Brain microvascular endothelial cell (primary cell): Measurements from ENCODE around the gene THAP8.

Experiments used
- DNase-seq: peaks from one replicate; pipeline ENCODE4 v3.0.0-alpha.2; 2020
- H3K27ac ChIP-seq: fragments of 250-450 bp; sonication (Bioruptor Pico); 2 replicates; pipeline ENCODE4 v1.5.1; 2020; ENCODE audit warnings: mild to moderate bottlenecking, moderate library complexity
- H3K27me3 ChIP-seq: fragments of 250-450 bp; sonication (Bioruptor Pico); replicated peaks from 2 replicates; pipeline ENCODE4 v1.5.1; 2020; ENCODE audit warnings: mild to moderate bottlenecking
- H3K36me3 ChIP-seq: fragments of 250-450 bp; sonication (Bioruptor Pico); replicated peaks from 2 replicates; pipeline ENCODE4 v1.5.1; 2020; ENCODE audit warnings: mild to moderate bottlenecking
- H3K4me3 ChIP-seq: 2 replicates; pipeline ENCODE4 v1.5.1; 2011; ENCODE audit warnings: low read depth, mild to moderate bottlenecking, control low read depth, low read length, moderate library complexity
- in situ Hi-C: cut with HindIII; loops from 2 replicates; pipeline ENCODE4 v1.10.0; 2017; ENCODE audit warnings: low sequenced_read_pairs, low pct_ligation_motif_present
- TF ChIP-seq, protein P1 (sequence below): IDR thresholded peaks from 2 replicates; pipeline ENCODE4 v1.5.1; 2011; ENCODE audit warnings: low read depth, mild to moderate bottlenecking, moderate library complexity, low read length, control low read depth, inconsistent platforms; ENCODE audit errors: missing control alignments

The THAP8 gene

DNA sequence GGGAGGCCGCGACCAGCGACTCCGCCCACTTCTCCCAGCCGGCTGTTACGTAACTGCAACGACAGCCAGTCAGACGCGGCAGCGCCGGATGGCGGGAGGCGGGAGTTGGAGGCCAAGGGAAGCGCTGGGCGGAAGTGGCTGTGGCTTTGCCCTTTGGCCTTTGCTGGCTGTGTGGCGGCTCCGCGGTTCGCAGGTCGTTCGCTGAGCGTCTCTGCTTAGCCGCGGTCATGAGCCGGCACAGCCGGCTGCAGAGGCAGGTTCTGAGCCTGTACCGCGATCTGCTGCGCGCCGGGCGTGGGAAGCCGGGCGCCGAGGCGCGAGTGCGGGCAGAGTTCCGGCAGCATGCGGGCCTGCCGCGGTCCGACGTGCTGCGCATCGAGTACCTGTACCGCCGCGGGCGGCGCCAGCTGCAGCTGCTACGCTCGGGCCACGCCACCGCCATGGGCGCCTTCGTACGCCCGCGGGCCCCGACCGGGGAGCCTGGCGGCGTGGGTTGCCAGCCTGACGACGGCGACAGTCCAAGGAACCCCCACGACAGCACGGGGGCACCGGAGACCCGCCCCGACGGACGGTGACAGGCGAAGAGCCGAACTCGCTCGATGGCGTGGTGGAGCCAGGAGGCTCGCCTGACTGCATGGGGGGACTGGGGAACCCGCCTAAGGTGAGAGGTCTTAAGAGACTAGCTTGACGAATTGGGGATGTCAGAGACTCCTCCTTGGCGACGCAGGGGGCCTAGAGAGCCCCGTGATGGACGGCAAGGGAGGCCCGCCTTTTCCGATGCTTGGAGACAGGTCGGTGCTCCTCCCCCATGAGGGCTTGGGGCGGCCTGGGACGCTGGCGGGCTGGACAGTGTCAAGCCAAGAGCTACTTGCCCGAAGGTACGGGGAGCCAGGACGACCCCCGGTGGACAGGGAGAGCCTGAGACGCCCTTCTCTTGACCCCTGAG is 58.8 kb downstream of the THAP8 start, which contains the start of gene SDHAF1:
TSS of gene SDHAF1 (plus strand) at position 141 of the 946 bp plus-strand sequence. CDS start at position 228, 87 bp downstream.
- TF ChIP-seq, protein P1, sequence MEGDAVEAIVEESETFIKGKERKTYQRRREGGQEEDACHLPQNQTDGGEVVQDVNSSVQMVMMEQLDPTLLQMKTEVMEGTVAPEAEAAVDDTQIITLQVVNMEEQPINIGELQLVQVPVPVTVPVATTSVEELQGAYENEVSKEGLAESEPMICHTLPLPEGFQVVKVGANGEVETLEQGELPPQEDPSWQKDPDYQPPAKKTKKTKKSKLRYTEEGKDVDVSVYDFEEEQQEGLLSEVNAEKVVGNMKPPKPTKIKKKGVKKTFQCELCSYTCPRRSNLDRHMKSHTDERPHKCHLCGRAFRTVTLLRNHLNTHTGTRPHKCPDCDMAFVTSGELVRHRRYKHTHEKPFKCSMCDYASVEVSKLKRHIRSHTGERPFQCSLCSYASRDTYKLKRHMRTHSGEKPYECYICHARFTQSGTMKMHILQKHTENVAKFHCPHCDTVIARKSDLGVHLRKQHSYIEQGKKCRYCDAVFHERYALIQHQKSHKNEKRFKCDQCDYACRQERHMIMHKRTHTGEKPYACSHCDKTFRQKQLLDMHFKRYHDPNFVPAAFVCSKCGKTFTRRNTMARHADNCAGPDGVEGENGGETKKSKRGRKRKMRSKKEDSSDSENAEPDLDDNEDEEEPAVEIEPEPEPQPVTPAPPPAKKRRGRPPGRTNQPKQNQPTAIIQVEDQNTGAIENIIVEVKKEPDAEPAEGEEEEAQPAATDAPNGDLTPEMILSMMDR: no peak
- Histone ChIP-seq H3K27me3 (no peaks in the 10 kb centered on the region), H3K27ac (no peak within 1 kb of the TSS), H3K36me3 (no peaks in the 10 kb centered on the region), H3K4me3 (peak within 1 kb of the TSS; percentile 69)
- in situ Hi-C loops: no loop called here
- peak; percentile 87 for DNase-seq

DNA sequence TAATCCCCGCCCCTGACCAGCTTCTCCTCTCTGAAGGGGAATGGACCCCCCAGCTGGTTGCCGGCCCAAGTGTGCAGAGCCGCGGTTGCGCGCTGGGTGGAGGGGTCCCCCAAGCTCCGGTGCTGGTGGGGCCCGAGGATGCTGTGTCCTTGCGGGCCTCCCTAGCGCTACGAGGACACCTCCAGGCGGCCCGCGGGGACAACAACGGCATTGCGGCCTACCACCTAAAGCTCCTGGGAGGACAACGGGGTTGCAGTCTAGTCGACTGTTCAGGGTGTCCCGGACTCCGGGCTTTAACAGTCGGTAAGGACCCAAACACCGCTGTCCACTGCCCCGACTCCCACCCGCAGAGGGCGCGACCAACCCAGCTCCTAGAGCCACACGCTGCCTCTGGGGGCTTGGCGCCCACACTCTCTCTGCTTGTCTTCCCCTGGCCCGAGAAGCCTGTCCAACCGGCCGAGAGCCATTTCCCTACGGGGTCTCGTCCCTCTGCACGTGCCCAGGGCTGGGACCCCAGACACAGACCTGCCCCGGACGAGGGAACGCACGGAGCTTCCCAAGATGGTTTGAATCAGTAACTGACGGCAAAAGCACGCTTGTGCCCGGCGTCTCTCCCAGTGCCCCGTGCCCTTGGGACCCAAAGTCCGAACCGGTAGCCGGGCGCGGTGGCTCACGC is 60.0 kb downstream of the THAP8 start:
- TF ChIP-seq, protein P1: peak; percentile 14
- DNase-seq: no peak
- Histone ChIP-seq H3K4me3 (peak overlapping the region; percentile 69), H3K36me3 (no peaks in the 10 kb centered on the region), H3K27me3 (no peaks in the 10 kb centered on the region), H3K27ac (no peak overlapping the region)
- in situ Hi-C loops: no loop called here

DNA sequence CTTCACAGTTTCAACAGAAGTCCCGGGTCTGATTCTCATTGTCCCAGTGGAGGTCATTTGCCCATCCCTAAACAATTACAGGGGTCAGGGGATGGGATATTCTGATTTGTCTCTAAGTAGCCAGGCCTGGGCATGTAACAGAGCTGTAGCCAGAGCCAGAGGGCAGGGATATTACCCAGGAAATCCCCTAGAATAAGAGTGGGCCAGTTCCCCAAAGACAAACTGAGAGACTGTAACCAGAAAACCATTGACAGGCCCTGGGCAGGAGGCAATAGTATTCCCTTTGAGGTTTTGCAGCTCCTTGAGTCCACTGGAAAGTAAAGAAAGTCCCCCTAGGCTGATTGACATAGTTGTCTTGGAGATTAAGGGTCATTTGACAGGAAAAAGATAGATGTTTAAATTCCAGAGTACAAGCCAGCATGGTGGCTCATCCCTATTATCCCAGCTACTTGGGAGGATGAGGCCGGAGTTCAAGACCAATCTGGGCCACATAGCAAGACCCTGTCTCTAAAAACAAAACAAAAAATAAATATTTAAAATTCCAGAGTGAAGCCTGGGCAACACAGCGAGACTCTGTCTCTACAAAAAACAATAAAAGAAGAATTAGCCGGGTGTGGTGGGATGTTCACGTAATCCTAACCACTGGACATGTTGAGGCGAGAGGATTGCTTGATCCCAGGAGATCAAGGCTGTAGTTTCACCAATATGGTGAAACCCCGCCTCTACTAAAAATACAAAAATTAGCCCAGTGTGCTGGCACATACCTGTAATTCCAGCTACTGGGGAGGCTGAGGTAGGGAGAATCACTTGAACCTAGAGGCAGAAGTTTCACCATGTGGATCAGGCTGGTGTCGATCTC is 60.9 kb downstream of the THAP8 start:
- no peaks in the 10 kb centered on the region for H3K36me3 ChIP-seq
- TF ChIP-seq, protein P1: no peak
- no peak for DNase-seq
- no peak overlapping the region for H3K4me3 ChIP-seq
- in situ Hi-C loops: no loop called here
- H3K27ac ChIP-seq: no peak overlapping the region
- H3K27me3 ChIP-seq: no peaks in the 10 kb centered on the region

DNA sequence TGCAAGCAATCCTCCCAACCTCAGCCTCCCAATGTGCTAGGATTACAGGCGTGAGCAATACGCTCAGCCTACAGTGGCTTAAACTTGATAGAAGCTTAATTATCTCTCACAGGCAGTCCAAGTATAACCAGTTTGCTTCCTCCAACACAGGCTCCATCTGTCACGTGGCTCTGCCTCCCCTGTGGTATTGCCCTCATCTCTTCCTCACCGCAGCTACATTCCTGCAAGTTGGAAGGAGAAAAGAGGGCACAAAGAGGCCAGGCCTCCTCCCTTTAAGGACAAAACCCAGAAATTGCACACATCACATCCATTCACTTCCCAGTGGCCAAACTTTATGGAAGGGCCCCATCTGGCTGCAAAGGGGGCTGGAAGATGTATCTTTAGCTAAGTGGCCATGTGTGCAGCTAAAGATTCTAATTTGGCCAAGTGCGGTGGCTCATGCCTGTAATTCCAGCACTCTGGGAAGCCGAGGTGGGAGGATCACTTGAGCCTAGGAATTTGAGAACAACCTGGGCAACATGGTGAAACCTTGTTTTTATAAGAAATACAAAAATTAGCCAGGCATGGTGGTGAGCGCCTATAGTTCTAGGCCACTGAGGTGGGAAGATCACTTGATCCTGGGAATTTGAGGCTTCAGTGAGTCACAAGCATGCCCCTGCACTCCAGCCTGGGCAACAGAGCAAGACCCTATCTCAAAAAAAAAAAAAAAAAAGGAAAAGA is 62.2 kb downstream of the THAP8 start:
- H3K36me3 ChIP-seq: no peaks in the 10 kb centered on the region
- H3K4me3 ChIP-seq: no peak overlapping the region
- H3K27me3 ChIP-seq: peaks cover 8% of the 10 kb centered on the region
- no peak for DNase-seq
- TF ChIP-seq, protein P1: no peak
- H3K27ac ChIP-seq: no peak overlapping the region
- in situ Hi-C loops: no loop called here
